NCI-H510A (cell line): ENCODE measurements around the gene TNFRSF25.
A peak's percentile ranks its signal among the peaks of the same experiment; 100 is the strongest.

Experiments
- DNase-seq: peaks from one replicate; lab custom pipeline; 2025; lab: John Stamatoyannopoulos, UW

The TNFRSF25 gene

GRCh38 chr1:6417961-6418667 is 47.9 kb downstream of the TNFRSF25 start:
- no peak for DNase-seq

GRCh38 chr1:6416906-6417305 is 49.1 kb downstream of the TNFRSF25 start:
- DNase-seq, result no peak

- no peak for DNase-seq
These were observed 49.7 kb downstream of the TNFRSF25 start for GRCh38 chr1:6416295-6416656.

GRCh38 chr1:6414881-6415626 is 50.9 kb downstream of the TNFRSF25 start:
- no peak for DNase-seq

GRCh38 chr1:6414443-6414844 is 51.5 kb downstream of the TNFRSF25 start:
- no peak for DNase-seq

- peak; percentile 65 for DNase-seq
These were observed 53.1 kb downstream of the TNFRSF25 start for GRCh38 chr1:6412896-6413295.
